GM08714 (cell line): Measurements from ENCODE around the gene SEPHS1.
A peak's percentile ranks its signal among the peaks of the same experiment; 100 is the strongest.
"Not testable (repeated sequence)": the region's sequence is repeated elsewhere in the genome, so short reads cannot be mapped to it uniquely, and the experiment has no call there.

ENCODE experiments used
- H3K4me3 ChIP-seq: fragments of 200-500 bp; sonication (Bioruptor generic); 2 replicates; pipeline ENCODE4 v1.5.1; 2014; ENCODE audit warnings: mild to moderate bottlenecking, low read length, inconsistent platforms
- ZNF274 ChIP-seq: IDR thresholded peaks from 2 replicates; pipeline ENCODE4 v1.6.1; 2012; ENCODE audit warnings: mild to moderate bottlenecking, low read depth, low read length

SEPHS1 gene

GRCh38 chr10:13346283-13347042, 1.6 kb downstream of the SEPHS1 start:
- peak overlapping the region; percentile 93 for H3K4me3 ChIP-seq
- no peak for TF ChIP-seq ZNF274

GRCh38 chr10:13340626-13341376, 7.3 kb downstream of the SEPHS1 start:
- no peak for TF ChIP-seq ZNF274

GRCh38 chr10:13340068-13340467, 8.0 kb downstream of the SEPHS1 start:
- TF ChIP-seq ZNF274, result no peak
- no peak overlapping the region; the same call in 1 of the 2 replicates for H3K4me3 ChIP-seq

More at GRCh38 chr10:13340626-13341376, 7.3 kb downstream of the SEPHS1 start:
- H3K4me3 ChIP-seq, result peak overlapping the region; percentile 40; the same call in 1 of the 2 replicates

GRCh38 chr10:13338390-13339110, 9.5 kb downstream of the SEPHS1 start:
- H3K4me3 ChIP-seq, result no peak overlapping the region
- no peak for TF ChIP-seq ZNF274

GRCh38 chr10:13337827-13338196, 10.3 kb downstream of the SEPHS1 start:
- H3K4me3 ChIP-seq, result no peak overlapping the region
- no peak for TF ChIP-seq ZNF274

GRCh38 chr10:13337128-13337826, 10.8 kb downstream of the SEPHS1 start:
- no peak overlapping the region for H3K4me3 ChIP-seq
- TF ChIP-seq ZNF274, result no peak

- TF ChIP-seq ZNF274, result no peak
- H3K4me3 ChIP-seq, result no peak overlapping the region
Observed at GRCh38 chr10:13335881-13336280, 12.2 kb downstream of the SEPHS1 start.

GRCh38 chr10:13334556-13334955, 13.5 kb downstream of the SEPHS1 start:
- TF ChIP-seq ZNF274, result no peak
- no peak overlapping the region for H3K4me3 ChIP-seq

GRCh38 chr10:13331646-13332045, 16.4 kb downstream of the SEPHS1 start:
- no peak for TF ChIP-seq ZNF274
- no peak overlapping the region for H3K4me3 ChIP-seq

- H3K4me3 ChIP-seq, result not testable (repeated sequence)
Observed at GRCh38 chr10:13330980-13331379, 17.1 kb downstream of the SEPHS1 start.

- no peak overlapping the region for H3K4me3 ChIP-seq
- no peak for TF ChIP-seq ZNF274
Observed at GRCh38 chr10:13329565-13329964, 18.5 kb downstream of the SEPHS1 start.

- no peak for TF ChIP-seq ZNF274
- H3K4me3 ChIP-seq, result no peak overlapping the region
Observed at GRCh38 chr10:13328613-13329012, 19.5 kb downstream of the SEPHS1 start.

- TF ChIP-seq ZNF274, result no peak
- H3K4me3 ChIP-seq, result no peak overlapping the region
Observed at GRCh38 chr10:13328126-13328525, 20.0 kb downstream of the SEPHS1 start.

GRCh38 chr10:13327534-13327933, 20.6 kb downstream of the SEPHS1 start:
- no peak for TF ChIP-seq ZNF274
- no peak overlapping the region for H3K4me3 ChIP-seq
